ENCODE results near the gene CPB2.

DNA sequence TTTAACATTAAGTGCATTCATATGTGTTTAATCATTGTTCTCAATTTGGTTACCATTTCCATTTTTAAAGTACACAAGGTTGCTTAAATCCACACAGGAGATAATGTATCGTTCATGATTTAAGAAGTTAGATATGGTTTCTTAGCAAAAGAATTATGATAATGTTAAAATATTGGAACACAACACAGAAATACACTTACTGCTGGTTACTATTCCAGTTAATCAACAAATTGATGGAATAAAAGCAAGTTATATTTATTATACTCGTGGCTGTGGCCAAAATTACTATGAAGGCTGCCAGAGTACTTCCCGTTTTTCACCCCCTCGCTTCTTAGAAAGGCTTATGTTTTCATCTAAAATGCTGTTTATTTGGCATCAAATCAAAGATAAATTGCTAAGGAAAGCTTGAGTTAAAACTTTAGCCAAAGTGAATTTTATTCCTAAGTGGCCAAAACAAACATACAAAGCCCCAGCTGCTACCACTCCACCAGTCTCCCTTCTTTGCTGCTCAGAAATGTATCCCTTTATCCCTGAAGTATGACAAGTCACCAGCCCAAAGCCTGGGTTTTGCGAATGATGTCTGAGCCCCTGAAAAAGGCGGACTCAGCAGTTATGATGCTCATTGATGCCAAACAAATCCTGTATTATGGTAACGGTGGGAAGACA lies 49.4 kb upstream of the CPB2 start:
- TF ChIP-seq, protein P1, sequence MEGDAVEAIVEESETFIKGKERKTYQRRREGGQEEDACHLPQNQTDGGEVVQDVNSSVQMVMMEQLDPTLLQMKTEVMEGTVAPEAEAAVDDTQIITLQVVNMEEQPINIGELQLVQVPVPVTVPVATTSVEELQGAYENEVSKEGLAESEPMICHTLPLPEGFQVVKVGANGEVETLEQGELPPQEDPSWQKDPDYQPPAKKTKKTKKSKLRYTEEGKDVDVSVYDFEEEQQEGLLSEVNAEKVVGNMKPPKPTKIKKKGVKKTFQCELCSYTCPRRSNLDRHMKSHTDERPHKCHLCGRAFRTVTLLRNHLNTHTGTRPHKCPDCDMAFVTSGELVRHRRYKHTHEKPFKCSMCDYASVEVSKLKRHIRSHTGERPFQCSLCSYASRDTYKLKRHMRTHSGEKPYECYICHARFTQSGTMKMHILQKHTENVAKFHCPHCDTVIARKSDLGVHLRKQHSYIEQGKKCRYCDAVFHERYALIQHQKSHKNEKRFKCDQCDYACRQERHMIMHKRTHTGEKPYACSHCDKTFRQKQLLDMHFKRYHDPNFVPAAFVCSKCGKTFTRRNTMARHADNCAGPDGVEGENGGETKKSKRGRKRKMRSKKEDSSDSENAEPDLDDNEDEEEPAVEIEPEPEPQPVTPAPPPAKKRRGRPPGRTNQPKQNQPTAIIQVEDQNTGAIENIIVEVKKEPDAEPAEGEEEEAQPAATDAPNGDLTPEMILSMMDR (IDR thresholded peaks at IDR 0.05; ENCODE audit: borderline replicate concordance, extremely low read depth, low read length, poor library complexity, severe bottlenecking): no peak
- TF ChIP-seq EZH2 (IDR thresholded peaks at IDR 0.05; ENCODE audit: borderline replicate concordance, low read depth, low read length, severe bottlenecking): no peak

All from DND-41 (cell line).